Testis (tissue), 2 donors: ENCODE data around the gene MARCHF3.

Source experiments
- CTCF ChIP-seq, 3 experiments: fragments of 450-650 bp in 2 of 3; fragments of 200-600 bp in 1 of 3; sonication (generic) in 1 of 3; IDR thresholded peaks; one replicate each; pipeline ENCODE4 v1.5.1; 2016 to 2019; ENCODE audit warnings: antibody characterized with exemption in 3 of 3, mild to moderate bottlenecking in 2 of 3, moderate library complexity in 1 of 3
- POLR2A ChIP-seq: fragments of 450-650 bp; IDR thresholded peaks from one replicate; pipeline ENCODE4 v1.6.1; 2017; ENCODE audit warnings: antibody characterized with exemption, mild to moderate bottlenecking, moderate library complexity

GRCh38 chr5:126982202-126982601 is 48.2 kb downstream of the MARCHF3 start:
- no peak for TF ChIP-seq CTCF (IDR thresholded peaks at IDR 0.05)
- TF ChIP-seq POLR2A: no peak
